HFF-Myc (cell line): ENCODE measurements around the gene IL1RN.

Experiments
- DNase-seq: peaks from one replicate; pipeline ENCODE4 v3.0.0-alpha.2; 2011; ENCODE audit warnings: low read depth; ENCODE audit errors: extremely low read depth
- H3K4me3 ChIP-seq: replicated peaks from 2 replicates; pipeline ENCODE4 v1.5.1; 2011; ENCODE audit warnings: low read depth, mild to moderate bottlenecking, control low read depth, low read length
- CTCF ChIP-seq: IDR thresholded peaks from 2 replicates; pipeline ENCODE4 v1.5.1; 2012; ENCODE audit warnings: mild to moderate bottlenecking, low read depth, low read length, control low read depth; ENCODE audit errors: missing control alignments

IL1RN gene

DNA sequence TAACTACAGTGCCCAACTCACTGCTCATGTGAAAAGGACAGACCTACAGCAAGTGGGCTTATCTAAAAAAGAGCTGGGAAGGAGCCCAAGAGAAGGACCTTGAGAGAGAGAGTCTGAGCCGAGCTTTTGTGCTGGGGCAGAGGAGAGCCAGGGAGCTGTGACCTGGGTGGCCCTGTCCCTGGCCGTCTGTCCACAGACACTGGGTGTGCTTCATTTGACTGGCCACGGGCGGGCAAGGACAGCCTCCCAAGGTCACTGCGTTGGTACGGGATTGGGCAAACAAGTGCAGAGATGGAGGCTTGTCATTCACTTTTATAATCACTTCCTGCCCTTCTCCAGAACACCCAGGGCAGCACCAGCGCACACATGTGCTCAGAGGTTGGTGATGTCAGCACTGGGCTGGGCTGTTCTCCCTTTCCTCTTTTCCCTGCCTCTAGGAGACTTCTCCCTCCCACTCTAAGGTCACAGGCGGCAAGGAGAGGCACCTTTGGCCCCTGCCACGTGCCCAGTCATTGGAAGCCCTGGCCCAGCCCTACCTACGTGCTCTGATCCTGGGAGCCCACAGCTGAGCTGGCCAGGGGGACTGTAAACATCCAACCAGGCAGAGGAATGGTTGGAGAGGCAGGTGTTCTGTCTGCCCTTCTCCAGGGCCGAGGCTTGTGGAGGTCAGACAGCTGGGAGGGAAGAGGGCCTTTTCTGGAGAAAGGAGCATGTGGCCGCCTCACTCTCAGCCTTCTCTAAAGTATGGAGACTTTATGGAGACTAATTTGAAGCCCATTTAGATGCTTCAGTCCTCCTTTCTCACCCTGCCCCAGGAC is 39.9 kb downstream of the IL1RN start:
- H3K4me3 ChIP-seq = no peak overlapping the region
- TF ChIP-seq CTCF = no peak
- no peak for DNase-seq

- TF ChIP-seq CTCF = no peak
- no peak for DNase-seq
- no peak overlapping the region for H3K4me3 ChIP-seq
Observed at GRCh38 chr2:113167962-113168340, 40.6 kb downstream of the IL1RN start.

DNA sequence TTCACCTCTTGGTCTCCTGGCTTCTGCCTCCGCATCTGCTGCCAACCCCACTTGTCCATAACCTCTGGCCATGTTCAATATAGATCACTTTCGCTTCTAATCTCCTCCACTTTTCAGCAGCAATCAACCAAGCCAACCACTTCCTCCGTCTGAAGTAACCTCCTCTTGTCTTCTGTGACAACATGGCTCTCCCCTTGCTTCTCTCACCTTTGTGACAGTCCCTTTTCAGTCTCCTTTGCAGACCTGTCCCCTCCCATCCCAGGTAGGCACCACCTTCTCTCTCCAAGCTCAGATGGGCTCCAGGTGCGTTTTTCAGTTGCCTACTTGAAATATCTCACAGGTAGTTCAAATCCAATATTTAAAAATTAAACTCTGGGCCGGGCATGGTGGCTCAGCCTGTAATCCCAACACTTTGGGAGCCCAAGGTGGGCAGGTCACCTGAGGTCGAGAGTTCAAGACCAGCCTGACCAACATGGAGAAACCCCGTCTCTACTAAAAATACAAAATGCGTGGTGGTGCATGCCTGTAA is 41.7 kb downstream of the IL1RN start:
- no peak overlapping the region for H3K4me3 ChIP-seq
- no peak for DNase-seq
- no peak for TF ChIP-seq CTCF

DNA sequence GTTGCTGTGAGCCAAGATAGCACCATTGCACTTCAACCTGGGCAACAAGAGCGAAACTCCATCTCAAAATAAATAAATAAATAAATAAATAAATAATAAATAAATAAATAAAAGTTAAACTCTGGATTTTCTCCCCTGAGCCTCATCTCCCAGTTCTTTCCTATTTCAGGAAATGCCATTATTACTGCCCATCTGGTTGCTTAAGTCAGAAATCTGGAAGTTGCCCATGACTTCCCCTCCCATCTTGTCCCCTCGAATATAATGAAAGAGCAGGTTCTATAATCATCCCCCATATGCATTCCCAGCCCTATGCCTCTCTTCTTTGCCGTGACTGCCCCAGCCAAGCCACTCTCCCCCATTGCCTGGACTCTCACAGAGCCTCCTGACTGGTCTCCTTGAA is 42.2 kb downstream of the IL1RN start:
- no peak for DNase-seq
- no peak overlapping the region for H3K4me3 ChIP-seq
- TF ChIP-seq CTCF = no peak

DNA sequence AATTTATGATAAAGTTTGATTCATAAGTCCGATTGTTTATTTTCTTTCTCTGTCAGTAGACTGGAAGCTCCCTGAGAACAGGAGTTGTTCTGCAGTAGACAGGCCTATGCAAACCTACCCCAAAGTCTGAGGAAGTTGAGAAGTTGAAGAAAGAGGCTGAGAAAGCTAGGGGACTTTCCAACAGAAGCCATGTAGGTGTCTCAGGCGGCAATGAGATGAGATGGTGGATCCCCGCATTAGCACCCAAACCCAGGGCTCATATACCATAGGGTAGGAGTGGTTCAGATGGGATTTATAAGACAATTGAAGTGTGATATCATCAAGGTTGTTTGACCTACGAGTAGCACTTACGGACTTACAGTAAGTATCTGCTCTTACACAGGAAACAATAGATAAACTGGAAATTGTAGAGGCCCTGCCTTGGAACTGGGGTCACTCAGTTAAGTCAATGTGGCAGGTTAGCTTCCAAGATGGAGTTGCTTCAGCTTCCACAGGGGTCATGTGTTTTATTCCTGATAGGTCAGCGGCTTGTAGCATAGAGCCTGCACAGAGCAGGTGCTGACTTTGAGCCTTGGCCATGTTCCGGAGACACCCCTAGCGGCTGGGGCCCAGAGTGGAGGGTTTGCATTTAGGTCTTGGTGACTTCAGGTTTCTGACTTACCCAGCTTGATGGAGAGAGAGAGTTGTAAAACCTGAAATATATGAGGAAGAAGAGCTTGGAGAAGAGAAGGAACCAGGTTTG is 44.1 kb downstream of the IL1RN start:
- DNase-seq = no peak
- no peak overlapping the region for H3K4me3 ChIP-seq
- TF ChIP-seq CTCF = no peak

- TF ChIP-seq CTCF = no peak
- H3K4me3 ChIP-seq = no peak overlapping the region
Observed at GRCh38 chr2:113172721-113173541, 45.5 kb downstream of the IL1RN start.

More at GRCh38 chr2:113172721-113173541, 45.5 kb downstream of the IL1RN start:
- DNase-seq = no peak
